ENCODE data around the gene ALPI. TPM values are rescaled to one million over a fixed set of nuclear protein-coding genes. Genes with fewer than 3 reads are reported as not detected.

The ALPI gene
- total and polyA plus RNA-seq, 9 of the 15 experiments (the other 6 are each of a cell fraction or from before 2014, with no cell fraction given) = not detected

GRCh38 chr2:232505856-232506255, 49.9 kb downstream of the ALPI start (continued):
- TF ChIP-seq UBTF (IDR thresholded peaks at IDR 0.05; ENCODE audit: borderline replicate concordance in 1 of 2, low read depth in 2 of 2, low read length in 2 of 2) = no peak
- no peak for TF ChIP-seq CHD1 (IDR thresholded peaks at IDR 0.05; ENCODE audit: low read length)
- no peak for TF ChIP-seq CGGBP1 (CRISPR knock-in tag; IDR thresholded peaks at IDR 0.05)
- no peak for TF ChIP-seq PYGO2 (tag; IDR thresholded peaks at IDR 0.05)

- H3K9ac ChIP-seq (ENCODE audit: insufficient read depth in 1 of 2, low read depth in 2 of 2, low read length in 2 of 2) = no peak overlapping the region
- ChIA-PET CTCF (ENCODE audit: low intra/inter-chr PET ratio) (no interaction called here), POLR2A (interaction anchor here (0.7 kb wide), 1 partner anchor 14 kb away, joined by 3 read pairs; no protein-coding TSS in a partner anchor)
- no peak overlapping the region for H3K27ac ChIP-seq (ENCODE audit: extremely low read depth, low read depth, low read length)
- DNase-seq (ENCODE audit: extremely low read depth in 1 of 4, low spot score in 3 of 4) (no peak), FAIRE-seq (no peak), ATAC-seq (peak; percentile 34; the same call in 1 of the 3 replicates)
- H3K4me3 ChIP-seq = no peak overlapping the region
- 6% methylated on average over 3 of the region's 4 CpGs for WGBS (ENCODE audit: insufficient coverage, low coverage, missing lambda C conversion rate)
- BruUV-seq (replicated peaks) = no TSS peak
- peaks cover 3 to 51% of the 10 kb centered on the region in 2 experiments; a peak in 2 of 5 replicates for H3K27me3 ChIP-seq (ENCODE audit: control insufficient read depth in 2 of 2, insufficient read depth in 2 of 2, low read length in 2 of 2)
- H3K4me2 ChIP-seq (ENCODE audit: insufficient read depth, low read length) = no peak overlapping the region
- H4K20me1 ChIP-seq (replicated peaks; ENCODE audit: control insufficient read depth, insufficient read depth, low read length) = no peaks in the 10 kb centered on the region
- peaks cover 0 to 13% of the 10 kb centered on the region in 2 experiments; a peak in 2 of 5 replicates for H3K4me1 ChIP-seq (replicated peaks in 1 of 2; ENCODE audit: control insufficient read depth in 2 of 2, insufficient read depth in 2 of 2, low read length in 2 of 2)
- in situ Hi-C loops (cut with MboI) = no loop called here
- no peaks in the 10 kb centered on the region for H3K79me2 ChIP-seq (ENCODE audit: control insufficient read depth, insufficient read depth, low read length)
- H3K9me3 ChIP-seq (replicated peaks; ENCODE audit: control insufficient read depth, insufficient read depth, low read depth, low read length) = no peaks in the 10 kb centered on the region
- H3K36me3 ChIP-seq (ENCODE audit: control insufficient read depth, insufficient read depth, low read length) = no peaks in the 10 kb centered on the region
- no peak overlapping the region for H2AFZ ChIP-seq (ENCODE audit: low read depth, low read length)
- intact Hi-C loops (cut with micrococcal nuclease) = no loop called here
- no peaks in the 10 kb centered on the region for H3K9me1 ChIP-seq (ENCODE audit: control insufficient read depth, insufficient read depth, low read length)
- TF ChIP-seq IFI16 (CRISPR knock-in tag; IDR thresholded peaks at IDR 0.05) (no peak), NKRF (IDR thresholded peaks at IDR 0.05; ENCODE audit: borderline replicate concordance) (no peak), HINFP (tag; conservative IDR thresholded peaks at IDR 0.05; ENCODE audit: low read depth) (no peak), FOXJ2 (tag; IDR thresholded peaks at IDR 0.05) (no peak), ZNF444 (CRISPR knock-in tag; IDR thresholded peaks at IDR 0.05) (no peak), ZNF347 (CRISPR knock-in tag; IDR thresholded peaks at IDR 0.05; ENCODE audit: low read depth) (no peak), CREB3 (tag; conservative IDR thresholded peaks at IDR 0.05; ENCODE audit: low read depth) (no peak), USF2 (CRISPR knock-in tag; IDR thresholded peaks at IDR 0.05) (no peak)
These were observed 50.8 kb downstream of the ALPI start for GRCh38 chr2:232506709-232507108.

All from K562 (cell line).